Activated CD4-positive, alpha-beta T cell treated with anti-CD3 and anti-CD28 coated beads for 24 hours (primary cell): Measurements from ENCODE around the gene ZNF468.
A peak's percentile ranks its signal among the peaks of the same experiment; 100 is the strongest.
"Not testable (repeated sequence)": the region's sequence is repeated elsewhere in the genome, so short reads cannot be mapped to it uniquely, and the experiment has no call there.

Source experiments
- DNase-seq, 2 donors: peaks; one replicate each; pipeline ENCODE4 v3.0.0-alpha.2; 2020; ENCODE audit warnings: low read depth in 2 of 2

Gene ZNF468

GRCh38 chr19:52825765-52826164 lies 31.7 kb downstream of the ZNF468 start:
- no peak for DNase-seq

DNA sequence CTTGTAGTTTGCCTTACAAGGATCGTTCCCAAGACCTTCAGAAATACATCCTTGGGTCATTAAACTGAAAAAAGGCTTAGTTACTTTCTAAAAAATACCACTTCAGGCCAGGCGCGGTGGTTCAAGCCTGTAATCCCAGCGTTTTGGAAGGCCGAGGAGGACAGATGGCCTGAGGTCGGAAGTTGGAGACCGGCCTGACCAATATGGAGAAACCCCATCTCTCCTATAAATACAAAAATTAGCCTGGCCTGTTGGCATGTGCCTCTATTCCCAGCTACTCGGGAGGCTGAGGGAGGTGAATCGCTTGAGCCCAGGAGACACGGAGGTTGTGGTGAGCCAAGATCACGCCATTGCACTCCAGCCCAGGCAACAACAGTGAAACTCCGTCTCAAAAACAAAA lies 33.7 kb downstream of the ZNF468 start:
- no peak for DNase-seq

- peak; percentile 32 to 44 for DNase-seq
Observed at GRCh38 chr19:52821204-52821960, 36.0 kb downstream of the ZNF468 start, which contains the start of gene ZNF28. TSS of gene ZNF28 (minus strand) at chr19:52821633. CDS start at chr19:52817958, 3,675 bp downstream.

DNA sequence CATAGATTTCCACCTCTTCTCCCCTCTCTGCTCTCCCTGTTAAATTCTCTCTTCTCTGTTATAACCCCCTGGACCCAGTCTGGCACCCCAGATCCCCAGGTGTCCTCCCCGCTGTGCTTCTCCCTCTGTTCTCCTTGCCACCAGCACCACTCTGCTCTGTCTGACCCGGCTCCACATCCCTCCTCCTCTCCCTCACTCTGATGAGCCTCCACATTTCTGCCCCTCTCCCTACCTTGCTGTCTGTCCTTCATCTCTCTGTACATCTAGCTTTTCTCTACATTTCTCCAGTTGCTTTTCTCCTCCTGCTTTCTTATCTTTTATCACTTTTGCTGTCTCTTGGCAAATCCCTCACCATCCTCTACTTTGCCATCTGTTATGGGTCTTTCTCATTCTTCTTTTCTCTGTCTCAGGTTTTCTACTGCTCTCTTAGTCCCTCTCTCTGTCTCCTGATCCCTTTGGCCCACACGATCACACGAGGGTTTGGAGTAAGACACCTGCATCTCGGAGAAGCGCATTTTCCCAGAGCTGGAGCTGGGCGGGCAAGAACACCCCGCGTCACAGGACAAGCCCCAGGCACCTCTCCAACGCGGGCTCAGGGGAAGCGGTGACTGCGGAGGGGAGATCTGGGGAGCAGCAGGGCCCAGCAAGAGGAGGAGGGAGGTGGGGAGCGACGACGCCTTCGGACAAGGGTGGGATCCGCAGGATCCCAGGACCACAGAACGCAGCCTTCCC lies 36.8 kb downstream of the ZNF468 start:
- not testable (repeated sequence) for DNase-seq

DNA sequence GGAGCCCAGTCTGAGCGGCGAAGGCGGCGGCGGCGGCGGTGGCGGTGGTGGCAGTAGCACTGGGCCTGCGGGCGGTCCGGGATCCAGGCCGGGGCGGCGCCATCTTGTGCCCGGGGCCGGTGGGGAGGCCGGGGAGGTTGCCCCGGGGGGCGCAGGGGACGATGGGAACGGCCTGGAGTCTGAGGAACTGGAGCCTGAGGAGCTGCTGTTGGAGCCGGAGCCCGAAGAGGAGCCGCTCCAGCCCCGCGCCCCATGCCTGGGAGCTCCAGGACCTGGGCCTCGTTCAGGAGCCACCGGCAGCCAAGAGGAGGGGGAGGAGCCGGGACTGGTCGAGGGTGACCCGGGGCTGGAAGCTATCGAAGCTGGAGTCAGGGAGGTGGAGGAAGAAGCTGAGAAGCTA lies 47.6 kb downstream of the ZNF468 start:
- DNase-seq: no peak

GRCh38 chr19:52799950-52800640 lies 57.3 kb downstream of the ZNF468 start:
- not testable (repeated sequence) for DNase-seq

DNA sequence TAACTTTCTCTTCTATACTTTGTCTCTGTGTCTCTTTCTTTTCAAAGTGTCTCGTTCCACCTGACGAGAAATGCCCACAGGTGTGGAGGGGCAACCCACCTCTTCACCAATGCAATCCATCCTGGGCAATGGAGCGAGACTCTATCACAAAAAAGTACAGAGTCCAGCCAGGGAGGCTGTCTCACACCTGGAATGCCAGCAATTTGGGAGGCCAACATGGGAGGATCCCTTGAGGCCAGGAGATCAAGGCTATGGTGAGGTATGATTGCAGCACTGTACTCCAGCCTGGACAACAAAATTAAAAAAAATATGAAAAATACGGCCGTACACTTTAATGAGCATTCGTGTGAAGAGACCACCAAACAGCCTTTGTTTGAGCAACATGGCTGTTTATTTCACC lies 68.0 kb downstream of the ZNF468 start:
- no peak for DNase-seq
